Right cardiac atrium (tissue), 5 donors: ENCODE results near the gene ZC3H7A. TPM values are rescaled to one million over a fixed set of nuclear protein-coding genes. Genes with fewer than 3 reads are reported as not detected.
A peak's percentile ranks its signal among the peaks of the same experiment; 100 is the strongest.

ENCODE experiments used
- ATAC-seq, 2 donors: fragments of 200-7000 bp; cut with Tn5 transposase; one replicate each; pipeline versions ENCODE4 v1.8.0 to v1.9.1; 2020; ENCODE audit warnings: moderate library complexity in 2 of 2, mild to moderate bottlenecking in 1 of 2
- DNase-seq, 3 donors: peaks; one replicate each; pipeline ENCODE4 v3.0.0-alpha.2; 2020
- H3K27ac ChIP-seq: one replicate; pipeline ENCODE4 v1.5.1; 2013; ENCODE audit warnings: mild to moderate bottlenecking, low read length, control low read depth, moderate library complexity
- H3K27me3 ChIP-seq: one replicate; pipeline ENCODE4 v1.6.1; 2013; ENCODE audit not compliant: control insufficient read depth, insufficient read depth
- H3K4me1 ChIP-seq: one replicate; pipeline ENCODE4 v1.6.1; 2013; ENCODE audit warnings: low read length; ENCODE audit not compliant: control insufficient read depth, insufficient read depth
- H3K4me3 ChIP-seq: one replicate; pipeline ENCODE4 v1.5.1; 2013; ENCODE audit warnings: low read length, control low read depth
- H3K9me3 ChIP-seq: one replicate; pipeline ENCODE4 v1.6.1; 2013; ENCODE audit warnings: low read length; ENCODE audit not compliant: control insufficient read depth
- WGBS: extraction: QIAGEN DNeasy Blood & Tissue Kit; methylation state at CpG from one replicate; pipeline ENCODE4 v1.1.7; 2013; 5-methylcytosine and 5-hydroxymethylcytosine counted together
- intact Hi-C, 4 donors: fragments of 100-400 bp; cut with DNase I; formaldehyde crosslinking; loops; one replicate each; pipeline versions ENCODE4 v1.11.0 to v1.14.0; 2022 to 2023
- polyA plus RNA-seq: library from polyadenylated mRNA; stranded (reverse); fragments of 200-250 nt; gene quantifications from one replicate; pipeline ENCODE4 v1.2.3, GENCODE V29; 2013
- total RNA-seq, 4 donors: library from RNA; stranded (reverse); fragmentation: NEBNext Ultra II Directional; extraction: Animal tissue kit (Norgen Biotek cat#: 25700); gene quantifications; one replicate each; pipeline ENCODE4 v1.2.1, GENCODE V29; 2021
- donor health status: healthy with polysubstance abuse.
- donor health status: DM: no; HTN: yes; CAD: no.
- donor health status: DM: no; HTN: no; CAD: no.
- donor health status: DM: no; HTN: yes; CAD: no; lungs with severe emphysema.
- donor health status: DM: yes; HTN: yes; CAD: no.

ZC3H7A gene
- total and polyA plus RNA-seq, 5 donors = 18.7 to 32.2 (median 30.4) TPM

- H3K4me3 ChIP-seq = no peak overlapping the region
- no peaks in the 10 kb centered on the region for H3K9me3 ChIP-seq
- no peak for DNase-seq
- no peaks in the 10 kb centered on the region for H3K27me3 ChIP-seq
- no peak for ATAC-seq
- no peak overlapping the region for H3K27ac ChIP-seq
- intact Hi-C loops = loop anchor here in 1 of 4 donors (10.0 kb wide), 1 partner anchor 71 kb away; no protein-coding TSS in a partner anchor
- 84% methylated on average over 3 of the region's 3 CpGs for WGBS
- H3K4me1 ChIP-seq = no peaks in the 10 kb centered on the region
Observed at GRCh38 chr16:11774065-11774626, 22.9 kb downstream of the ZC3H7A start.

DNA sequence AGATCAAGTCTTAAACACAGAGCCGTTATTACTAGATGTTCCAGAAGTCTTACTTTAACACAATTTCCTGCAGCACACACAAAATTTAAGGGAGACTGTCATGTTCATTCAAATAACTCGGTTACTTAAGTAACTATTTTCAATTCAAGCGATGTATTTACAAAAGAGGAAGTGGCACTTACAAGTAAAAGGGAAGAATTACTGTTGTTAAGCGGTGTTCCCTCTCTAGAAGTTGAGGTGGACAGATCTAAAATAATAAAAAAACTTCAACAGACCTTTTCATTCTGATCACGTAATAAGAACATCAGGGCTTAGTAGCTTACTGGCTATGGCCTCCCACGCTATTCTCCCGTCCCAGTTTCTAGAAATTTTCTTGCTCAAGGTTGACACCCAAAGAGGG is 28.2 kb downstream of the ZC3H7A start:
- intact Hi-C loops = no loop called here

GRCh38 chr16:11762431-11762830 is 34.6 kb downstream of the ZC3H7A start:
- intact Hi-C loops = no loop called here
- H3K4me3 ChIP-seq = no peak overlapping the region
- WGBS = 91% methylated on average over 4 of the region's 4 CpGs

More for the DNA sequence above, 28.2 kb downstream of the ZC3H7A start:
- DNase-seq = no peak
- H3K27ac ChIP-seq = no peak overlapping the region
- WGBS = 84% methylated on average over 7 of the region's 7 CpGs
- no peaks in the 10 kb centered on the region for H3K9me3 ChIP-seq
- no peaks in the 10 kb centered on the region for H3K27me3 ChIP-seq
- no peaks in the 10 kb centered on the region for H3K4me1 ChIP-seq
- H3K4me3 ChIP-seq = no peak overlapping the region
- ATAC-seq = no peak

GRCh38 chr16:11759997-11760396 is 37.1 kb downstream of the ZC3H7A start:
- no peak overlapping the region for H3K27ac ChIP-seq
- H3K4me3 ChIP-seq = no peak overlapping the region
- intact Hi-C loops = no loop called here
- no peak for ATAC-seq
- no peaks in the 10 kb centered on the region for H3K4me1 ChIP-seq
- H3K9me3 ChIP-seq = no peaks in the 10 kb centered on the region
- WGBS = 97% methylated on average over 4 of the region's 4 CpGs
- no peak for DNase-seq
- H3K27me3 ChIP-seq = no peaks in the 10 kb centered on the region

More at GRCh38 chr16:11762431-11762830, 34.6 kb downstream of the ZC3H7A start:
- H3K4me1 ChIP-seq = no peaks in the 10 kb centered on the region
- no peaks in the 10 kb centered on the region for H3K9me3 ChIP-seq
- DNase-seq (no peak), ATAC-seq (no peak)
- no peak overlapping the region for H3K27ac ChIP-seq
- H3K27me3 ChIP-seq = no peaks in the 10 kb centered on the region

DNA sequence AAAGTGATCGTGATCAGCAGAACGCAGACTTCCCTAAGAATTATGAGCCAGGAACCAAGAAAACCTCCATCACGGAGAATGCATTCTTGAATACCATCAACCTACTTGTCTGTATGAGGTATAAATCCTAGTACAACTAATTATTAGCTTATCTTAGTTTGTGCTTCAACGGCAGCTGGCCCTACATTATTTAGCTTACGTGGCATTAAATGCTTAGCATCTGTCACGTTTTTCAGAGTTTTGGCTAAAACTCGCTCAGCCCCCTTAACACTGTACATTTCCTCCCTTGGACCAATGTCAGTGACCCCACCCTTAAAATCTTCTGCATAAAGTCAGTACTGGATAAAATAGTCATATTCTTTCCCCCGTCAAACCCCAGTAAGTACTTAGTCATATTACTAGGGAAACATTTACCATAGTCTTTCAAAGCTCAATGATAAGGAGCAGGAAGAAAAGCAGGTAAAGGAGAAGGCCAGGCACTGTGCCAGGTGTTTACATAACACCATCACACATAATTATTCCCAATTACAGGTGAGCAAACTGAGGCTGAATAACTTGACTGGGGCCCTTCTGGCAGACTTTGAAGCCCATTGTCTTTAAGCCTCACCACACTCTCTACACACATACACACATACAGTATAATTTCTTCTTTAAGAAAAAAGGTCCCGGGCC is 37.8 kb downstream of the ZC3H7A start:
- no peak for ATAC-seq

GRCh38 chr16:11757671-11758545 is 39.1 kb downstream of the ZC3H7A start:
- Histone ChIP-seq H3K4me3 (no peak overlapping the region), H3K9me3 (no peaks in the 10 kb centered on the region), H3K4me1 (no peaks in the 10 kb centered on the region), H3K27ac (no peak overlapping the region), H3K27me3 (no peaks in the 10 kb centered on the region)
- WGBS = 63% methylated on average over 10 of the region's 10 CpGs
- DNase-seq (peak in 1 of 3 donors; percentile 11), ATAC-seq (peak; percentile 47 to 56)
- intact Hi-C loops = no loop called here

More for the DNA sequence above, 37.8 kb downstream of the ZC3H7A start:
- H3K4me1 ChIP-seq = no peaks in the 10 kb centered on the region
- no peak for DNase-seq
- no peak overlapping the region for H3K27ac ChIP-seq
- 89% methylated on average over 9 of the region's 9 CpGs for WGBS
- no peaks in the 10 kb centered on the region for H3K27me3 ChIP-seq
- intact Hi-C loops = no loop called here
- no peak overlapping the region for H3K4me3 ChIP-seq
- H3K9me3 ChIP-seq = no peaks in the 10 kb centered on the region

DNA sequence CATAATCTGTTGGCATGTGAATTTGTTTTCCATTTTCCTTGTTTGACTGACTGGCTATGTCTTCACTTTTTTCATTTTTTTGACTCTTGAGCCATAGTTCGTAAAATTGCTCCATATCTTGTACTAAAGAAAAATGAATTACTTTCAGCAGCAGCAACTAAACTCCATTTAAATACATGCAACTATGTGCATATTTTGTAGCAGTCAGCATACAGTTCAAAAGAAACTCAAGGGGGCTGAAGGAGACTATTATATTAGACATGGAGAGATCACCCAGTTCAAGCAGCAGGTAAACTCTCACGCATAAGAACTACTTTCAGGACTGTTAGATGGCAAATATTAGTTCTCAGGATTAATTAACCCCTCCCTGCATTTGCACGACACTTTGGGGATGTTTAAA is 40.8 kb downstream of the ZC3H7A start:
- Histone ChIP-seq H3K9me3 (no peaks in the 10 kb centered on the region), H3K4me1 (no peaks in the 10 kb centered on the region), H3K27ac (no peak overlapping the region), H3K4me3 (no peak overlapping the region), H3K27me3 (no peaks in the 10 kb centered on the region)
- 87% methylated on average over 3 of the region's 3 CpGs for WGBS
- DNase-seq (no peak), ATAC-seq (no peak)
- intact Hi-C loops = no loop called here

DNA sequence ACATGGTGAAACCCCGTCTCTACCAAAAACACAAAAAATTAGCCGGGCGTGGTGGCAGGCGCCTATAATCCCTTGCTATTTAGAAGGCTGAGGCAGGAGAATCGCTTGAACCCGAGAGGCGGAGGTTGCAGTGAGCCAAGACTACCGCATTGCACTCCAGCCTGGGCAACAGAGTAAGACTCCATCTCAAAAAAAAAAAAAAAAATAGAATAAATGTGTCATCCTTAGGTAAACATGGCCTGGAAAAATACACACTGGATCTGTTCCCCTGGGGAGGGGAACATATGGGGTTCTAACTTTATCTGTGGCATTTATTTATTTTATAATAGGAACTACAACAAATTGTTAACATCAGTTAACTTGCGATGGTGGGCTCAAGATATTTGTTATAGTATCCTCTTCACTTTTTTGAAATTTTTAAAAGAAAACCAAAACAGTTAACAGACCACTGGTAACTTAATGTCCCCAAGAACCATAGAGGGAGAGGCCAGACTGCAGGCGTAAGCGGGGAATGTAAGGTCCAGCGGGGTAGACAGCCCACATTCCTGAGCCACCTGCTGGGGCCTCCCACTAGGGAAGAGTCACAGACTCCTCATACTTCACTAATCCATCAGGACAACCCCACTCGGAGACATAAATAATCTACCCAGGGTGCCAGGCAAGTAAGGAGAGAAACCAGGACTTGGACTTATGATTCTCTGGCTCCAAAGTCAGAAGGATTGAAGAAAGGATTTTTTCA is 41.9 kb downstream of the ZC3H7A start:
- H3K4me1 ChIP-seq = no peaks in the 10 kb centered on the region
- 94% methylated on average over 13 of the region's 13 CpGs for WGBS
- H3K27me3 ChIP-seq = no peaks in the 10 kb centered on the region
- no peaks in the 10 kb centered on the region for H3K9me3 ChIP-seq
- H3K4me3 ChIP-seq = no peak overlapping the region
- intact Hi-C loops = no loop called here
- ATAC-seq (no peak), DNase-seq (no peak)
- no peak overlapping the region for H3K27ac ChIP-seq

DNA sequence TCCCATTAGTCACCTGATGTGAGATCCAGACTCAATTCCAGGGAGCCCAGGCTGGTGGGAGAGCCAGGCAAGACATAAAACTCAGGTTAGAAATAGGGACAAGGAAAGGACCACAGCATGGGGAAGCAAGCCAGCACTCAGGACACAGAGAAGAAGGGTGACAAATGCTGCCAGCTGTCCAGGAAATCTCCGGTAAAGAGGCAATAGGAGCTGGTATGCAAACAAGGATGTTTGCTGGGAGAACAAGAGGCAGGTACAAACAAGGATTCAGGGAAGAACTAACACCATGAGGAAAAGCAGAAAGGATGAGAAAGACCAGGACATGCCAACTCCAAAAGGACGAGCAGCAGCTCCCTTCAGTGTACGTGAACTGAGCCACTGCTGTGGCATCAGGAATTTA is 44.2 kb downstream of the ZC3H7A start:
- H3K4me1 ChIP-seq = no peaks in the 10 kb centered on the region
- H3K4me3 ChIP-seq = no peak overlapping the region
- intact Hi-C loops = no loop called here
- DNase-seq (no peak), ATAC-seq (no peak)
- H3K27ac ChIP-seq = no peak overlapping the region
- H3K9me3 ChIP-seq = no peaks in the 10 kb centered on the region
- H3K27me3 ChIP-seq = no peaks in the 10 kb centered on the region
- WGBS = 85% methylated on average over 3 of the region's 3 CpGs

- Histone ChIP-seq H3K4me3 (no peak overlapping the region), H3K27ac (no peak overlapping the region), H3K9me3 (no peaks in the 10 kb centered on the region), H3K4me1 (no peaks in the 10 kb centered on the region), H3K27me3 (no peaks in the 10 kb centered on the region)
- DNase-seq = no peak
- WGBS = 83% methylated on average over 7 of the region's 7 CpGs
- intact Hi-C loops = no loop called here
- no peak for ATAC-seq
Observed at GRCh38 chr16:11750056-11750455, 47.0 kb downstream of the ZC3H7A start.
